HepG2 (cell line): Measurements from ENCODE around the gene YWHAB. TPM values are rescaled to one million over a fixed set of nuclear protein-coding genes. Genes with fewer than 3 reads are reported as not detected.

Experiments
- ATAC-seq: fragments of 200-7000 bp; cut with Tn5 transposase; 3 replicates; pipeline ENCODE4 v1.9.1; 2020; ENCODE audit warnings: mild to moderate bottlenecking, moderate library complexity
- BruUV-seq: library from RNA; stranded (reverse); fragments of 400-500 nt; replicated peaks from 2 replicates; lab custom pipeline; 2021; lab: Mats Ljungman, UMichigan
- CTCF ChIA-PET: fragments of 300-600 bp; formaldehyde crosslinking; extraction: SDS; loops from one replicate; lab custom pipeline; 2021; ENCODE audit warnings: low total read pairs, inconsistent platforms, low intra/inter-chr PET ratio; lab: Yijun Ruan, JAX
- POLR2A ChIA-PET: fragments of 350-600 bp; sonication (Branson Sonifier 250); formaldehyde crosslinking; loops from one replicate; lab custom pipeline; 2020; ENCODE audit warnings: antibody characterized with exemption, inconsistent platforms; lab: Yijun Ruan, JAX
- DNase-seq: peaks from one replicate; pipeline ENCODE4 v3.0.0-alpha.2; 2015; ENCODE audit warnings: low spot score
- FAIRE-seq: peaks from 3 replicates; lab custom pipeline; 2011; peaks lifted over from hg19 to GRCh38; lab: Jason Lieb, UNC
- H2AFZ ChIP-seq: one replicate; pipeline ENCODE4 v1.6.1; 2011; ENCODE audit warnings: low read length, inconsistent platforms
- H3K27ac ChIP-seq: fragments of 300-600 bp; 3 replicates; pipeline ENCODE4 v1.8.0; 2011; ENCODE audit warnings: mixed run types, mild to moderate bottlenecking, mixed read lengths, low read length, inconsistent platforms; ENCODE audit not compliant: insufficient read depth; ENCODE audit errors: extremely low read length
- H3K27me3 ChIP-seq, 2 experiments: fragments of 200-600 bp in 1 of 2; 2 replicates in 1 of 2; 3 replicates in 1 of 2; pipeline versions ENCODE4 v1.6.0 to v1.8.0; 2011; ENCODE audit warnings: low read length in 2 of 2, mild to moderate bottlenecking in 2 of 2, moderate library complexity in 2 of 2, inconsistent platforms in 1 of 2; ENCODE audit not compliant: insufficient read depth in 2 of 2, control insufficient read depth in 1 of 2
- H3K36me3 ChIP-seq, 2 experiments: fragments of 200-600 bp in 1 of 2; replicated peaks in 1 of 2; 2 replicates in 1 of 2; 3 replicates in 1 of 2; pipeline versions ENCODE4 v1.5.1 to v1.8.0; 2011; ENCODE audit warnings: low read length in 2 of 2, inconsistent platforms in 1 of 2; ENCODE audit not compliant: insufficient read depth in 2 of 2, control insufficient read depth in 1 of 2
- H3K4me1 ChIP-seq: 2 replicates; pipeline ENCODE4 v1.5.1; 2012; ENCODE audit warnings: low read length, inconsistent platforms; ENCODE audit not compliant: insufficient read depth
- H3K4me2 ChIP-seq: 2 replicates; pipeline ENCODE4 v1.6.0; 2011; ENCODE audit warnings: low read depth, low read length, inconsistent platforms
- H3K4me3 ChIP-seq, 3 experiments: fragments of 200-600 bp in 1 of 3; sonication (generic), shearing (Covaris generic) in 1 of 3; replicated peaks in 1 of 3; 2 replicates each; pipeline ENCODE4 v1.5.1; 2011 to 2016; ENCODE audit warnings: low read length in 3 of 3, inconsistent platforms in 2 of 3, low read depth in 2 of 3, mild to moderate bottlenecking in 2 of 3, control low read depth in 1 of 3, mixed read lengths in 1 of 3; ENCODE audit not compliant: insufficient read depth in 1 of 3
- H3K79me2 ChIP-seq: one replicate; pipeline ENCODE4 v1.6.1; 2011; ENCODE audit warnings: low read length, inconsistent platforms; ENCODE audit not compliant: insufficient read depth
- H3K9ac ChIP-seq: 2 replicates; pipeline ENCODE4 v1.6.0; 2011; ENCODE audit warnings: mild to moderate bottlenecking, low read depth, low read length, inconsistent platforms; ENCODE audit not compliant: insufficient read depth
- H3K9me3 ChIP-seq: 2 replicates; pipeline ENCODE4 v1.5.1; 2012; ENCODE audit warnings: mild to moderate bottlenecking, low read length
- H4K20me1 ChIP-seq: 2 replicates; pipeline ENCODE4 v1.6.0; 2011; ENCODE audit warnings: inconsistent platforms, mild to moderate bottlenecking, low read length, moderate library complexity; ENCODE audit not compliant: insufficient read depth
- DDIT3 ChIP-seq: sonication (generic); formaldehyde crosslinking; IDR thresholded peaks from 2 replicates; pipeline ENCODE4 v1.4.0; 2020; ENCODE audit warnings: mild to moderate bottlenecking, missing genetic modification reagents
- HCFC1 ChIP-seq: fragments of 150-350 bp; IDR thresholded peaks from 2 replicates; pipeline ENCODE4 v1.6.1; 2014; ENCODE audit warnings: low read depth, low read length
- HNF1B ChIP-seq: sonication (generic); formaldehyde crosslinking; IDR thresholded peaks from 2 replicates; pipeline ENCODE4 v1.5.1; 2020; ENCODE audit warnings: mild to moderate bottlenecking, moderate library complexity, missing genetic modification reagents
- HNF4A ChIP-seq: sonication (generic); formaldehyde crosslinking; IDR thresholded peaks from 2 replicates; pipeline ENCODE4 v1.4.0; 2020; ENCODE audit warnings: missing genetic modification reagents
- IRF2 ChIP-seq: IDR thresholded peaks from 2 replicates; pipeline ENCODE4 v1.6.1; 2018; ENCODE audit warnings: missing genetic modification reagents, missing compliant biosample characterization
- NFATC3 ChIP-seq: sonication (generic); formaldehyde crosslinking; IDR thresholded peaks from 2 replicates; pipeline ENCODE4 v1.5.1; 2020; ENCODE audit warnings: mild to moderate bottlenecking, missing genetic modification reagents
- TBX3 ChIP-seq: fragments of 450-650 bp; IDR thresholded peaks from 2 replicates; pipeline ENCODE4 v1.6.1; 2017; ENCODE audit warnings: antibody characterized with exemption, mild to moderate bottlenecking, inconsistent platforms, borderline replicate concordance
- TFDP1 ChIP-seq: IDR thresholded peaks from 2 replicates; pipeline ENCODE4 v1.6.1; 2016; ENCODE audit warnings: missing compliant biosample characterization, missing genetic modification reagents, borderline replicate concordance
- TFDP2 ChIP-seq: sonication (generic); formaldehyde crosslinking; IDR thresholded peaks from 2 replicates; pipeline ENCODE4 v1.4.0; 2020; ENCODE audit warnings: missing genetic modification reagents
- ZFP1 ChIP-seq: IDR thresholded peaks from 2 replicates; pipeline ENCODE4 v1.6.1; 2016
- ZNF33A ChIP-seq: sonication (generic); formaldehyde crosslinking; IDR thresholded peaks from 2 replicates; pipeline ENCODE4 v1.5.1; 2020; ENCODE audit warnings: missing genetic modification reagents, mild to moderate bottlenecking, moderate library complexity, borderline replicate concordance
- ZNF484 ChIP-seq: sonication (generic); formaldehyde crosslinking; IDR thresholded peaks from 2 replicates; pipeline ENCODE4 v1.5.1; 2020; ENCODE audit warnings: mild to moderate bottlenecking, low read depth, missing genetic modification reagents, borderline replicate concordance
- ZNF691 ChIP-seq: sonication (generic); formaldehyde crosslinking; IDR thresholded peaks from 2 replicates; pipeline ENCODE4 v1.4.0; 2020; ENCODE audit warnings: missing genetic modification reagents, low read depth, mild to moderate bottlenecking, borderline replicate concordance
- ZNF724P ChIP-seq: sonication (generic); formaldehyde crosslinking; IDR thresholded peaks from 2 replicates; pipeline ENCODE4 v1.8.0; 2022; ENCODE audit warnings: missing genetic modification reagents, borderline replicate concordance
- WGBS: methylation state at CpG from one replicate; pipeline ENCODE4 v1.1.6; 2017; ENCODE audit warnings: low lambda C conversion rate; 5-methylcytosine and 5-hydroxymethylcytosine counted together
- in situ Hi-C: cut with HindIII; loops from 2 replicates; pipeline ENCODE4 v1.10.0; 2017; ENCODE audit warnings: low pct_unique_long_range_greater_than_20kb; ENCODE audit not compliant: extremely low pct_ligation_motif_present
- intact Hi-C: fragments of 100-400 bp; cut with micrococcal nuclease; formaldehyde crosslinking; loops from one replicate; pipeline ENCODE4 v1.10.0; 2022; ENCODE audit not compliant: unreplicated experiment
- polyA plus RNA-seq, 8 experiments: library from polyadenylated mRNA; depleted of rRNA in 3 of 8; stranded (reverse) in 7 of 8; unstranded in 1 of 8; fragments of >200 nt; fragmentation: Illumina TruSeq in 4 of 8; extraction: Trizol in 4 of 8; gene quantifications; 2 replicates each; pipeline versions ENCODE4 v1.2.1 to v1.2.3, GENCODE V29; 2011 to 2016; ENCODE audit warnings: low read depth in 4 of 8, missing spikeins in 1 of 8, mixed read lengths in 1 of 8; ENCODE audit not compliant: insufficient read depth in 1 of 8
- total RNA-seq, 5 experiments: library from RNA; depleted of rRNA; stranded (reverse); fragments of >200 nt; fragmentation: Illumina TruSeq; extraction: Trizol; gene quantifications; 2 replicates each; pipeline ENCODE4 v1.2.3, GENCODE V29; 2016; ENCODE audit warnings: low read depth in 1 of 5

Gene YWHAB
- total and polyA plus RNA-seq, 2 of the 13 experiments (the other 11 are each of a cell fraction or from before 2014, with no cell fraction given), result 77.2 to 121 TPM

GRCh38 chr20:44838521-44838920, 47.0 kb upstream of the YWHAB start:
- in situ Hi-C loops (no loop called here), intact Hi-C loops (no loop called here)
- Histone ChIP-seq H3K4me2 (no peak overlapping the region), H3K79me2 (no peaks in the 10 kb centered on the region), H3K9me3 (peaks cover 4% of the 10 kb centered on the region; the same call in 1 of the 2 replicates), H3K4me3 (no peak overlapping the region), H3K9ac (no peak overlapping the region), H3K4me1 (no peaks in the 10 kb centered on the region), H3K27me3 (peaks cover 2 to 65% of the 10 kb centered on the region in 2 experiments; a peak in 4 of 5 replicates), H2AFZ (no peak overlapping the region), H3K27ac (no peak overlapping the region), H3K36me3 (no peaks in the 10 kb centered on the region), H4K20me1 (no peaks in the 10 kb centered on the region)
- no peak for DNase-seq
- ChIA-PET CTCF (no interaction called here), POLR2A (no interaction called here)
- FAIRE-seq, result no peak
- no peak for TF ChIP-seq ZNF484 (CRISPR knock-in tag)
- BruUV-seq, result no TSS peak
- no peak for ATAC-seq
- 0% methylated on average over 1 of the region's 1 CpG for WGBS

GRCh38 chr20:44839481-44839880, 46.0 kb upstream of the YWHAB start:
- intact Hi-C loops (no loop called here), in situ Hi-C loops (no loop called here)
- no peaks in the 10 kb centered on the region for H3K79me2 ChIP-seq
- H3K9me3 ChIP-seq, result peaks cover 4% of the 10 kb centered on the region; the same call in 1 of the 2 replicates
- ChIA-PET POLR2A (no interaction called here), CTCF (no interaction called here)
- no peak for ATAC-seq
- no peak for DNase-seq
- BruUV-seq, result no TSS peak
- H3K27me3 ChIP-seq, result peaks cover 8 to 75% of the 10 kb centered on the region in 2 experiments; a peak in 4 of 5 replicates
- H3K9ac ChIP-seq, result no peak overlapping the region
- H3K4me2 ChIP-seq, result no peak overlapping the region
- no peak overlapping the region for H3K4me3 ChIP-seq
- H4K20me1 ChIP-seq, result no peaks in the 10 kb centered on the region
- H2AFZ ChIP-seq, result no peak overlapping the region
- H3K36me3 ChIP-seq, result no peaks in the 10 kb centered on the region
- no peaks in the 10 kb centered on the region for H3K4me1 ChIP-seq
- H3K27ac ChIP-seq, result no peak overlapping the region
- FAIRE-seq, result no peak
- WGBS, result 8% methylated on average over 5 of the region's 5 CpGs
- no peak for TF ChIP-seq HNF1B
- TF ChIP-seq TFDP2 (CRISPR knock-in tag), result no peak
- no peak for TF ChIP-seq IRF2 (CRISPR knock-in tag)
- TF ChIP-seq NFATC3 (CRISPR knock-in tag), result no peak
- no peak for TF ChIP-seq TFDP1
- TF ChIP-seq ZNF33A, result no peak
- TF ChIP-seq ZNF724P (CRISPR knock-in tag), result no peak
- no peak for TF ChIP-seq ZFP1 (CRISPR knock-in tag)
- TF ChIP-seq TBX3, result no peak
- no peak for TF ChIP-seq ZNF691 (CRISPR knock-in tag)
- no peak for TF ChIP-seq DDIT3
- no peak for TF ChIP-seq HCFC1
- TF ChIP-seq HNF4A, result no peak
